HepG2 (cell line): ENCODE data around the gene CALR. TPM values are rescaled to one million over a fixed set of nuclear protein-coding genes. Genes with fewer than 3 reads are reported as not detected.

ENCODE experiments used
- ATAD3A ChIP-seq: sonication (generic); formaldehyde crosslinking; IDR thresholded peaks from 2 replicates; pipeline ENCODE4 v1.4.0; 2020; ENCODE audit warnings: missing genetic modification reagents
- FOSL2 ChIP-seq: sonication (generic); formaldehyde crosslinking; IDR thresholded peaks from 2 replicates; pipeline ENCODE4 v1.4.0; 2020; ENCODE audit warnings: missing genetic modification reagents
- KDM4B ChIP-seq: sonication (generic); formaldehyde crosslinking; IDR thresholded peaks from 2 replicates; pipeline ENCODE4 v1.4.0; 2020; ENCODE audit warnings: missing genetic modification reagents
- KLF13 ChIP-seq: sonication (generic); formaldehyde crosslinking; IDR thresholded peaks from 2 replicates; pipeline ENCODE4 v1.4.0; 2020; ENCODE audit warnings: mild to moderate bottlenecking, missing genetic modification reagents
- MAFG ChIP-seq: sonication (generic); formaldehyde crosslinking; IDR thresholded peaks from 2 replicates; pipeline ENCODE4 v1.5.1; 2020; ENCODE audit warnings: mild to moderate bottlenecking, missing genetic modification reagents
- MED8 ChIP-seq: sonication (generic); formaldehyde crosslinking; IDR thresholded peaks from 2 replicates; pipeline ENCODE4 v1.8.1; 2023; ENCODE audit warnings: mild to moderate bottlenecking, missing genetic modification reagents; ENCODE audit not compliant: insufficient replicate concordance
- MEIS2 ChIP-seq: sonication (generic); formaldehyde crosslinking; IDR thresholded peaks from 2 replicates; pipeline ENCODE4 v1.9.0; 2021; ENCODE audit warnings: mild to moderate bottlenecking, missing genetic modification reagents
- PAXIP1 ChIP-seq: sonication (generic); formaldehyde crosslinking; conservative IDR thresholded peaks from 2 replicates; pipeline ENCODE4 v1.4.0; 2020; ENCODE audit warnings: mild to moderate bottlenecking, missing genetic modification reagents, moderate library complexity
- PLSCR1 ChIP-seq: sonication (generic); formaldehyde crosslinking; IDR thresholded peaks from 2 replicates; pipeline ENCODE4 v1.5.0; 2020; ENCODE audit warnings: missing genetic modification reagents, mild to moderate bottlenecking, borderline replicate concordance
- PREB ChIP-seq: sonication (generic); formaldehyde crosslinking; IDR thresholded peaks from 2 replicates; pipeline ENCODE4 v1.4.0; 2020; ENCODE audit warnings: missing genetic modification reagents
- SRSF4 ChIP-seq: fragments of 200-400 bp; formaldehyde crosslinking; IDR thresholded peaks from one replicate; pipeline ENCODE4 v1.6.1; 2018; ENCODE audit warnings: mild to moderate bottlenecking, low read depth, low read length, moderate library complexity; ENCODE audit not compliant: poor library complexity, severe bottlenecking
- YY1 ChIP-seq: IDR thresholded peaks from 2 replicates; pipeline ENCODE4 v1.6.1; 2011; ENCODE audit warnings: low read length, low read depth, moderate library complexity, mild to moderate bottlenecking; ENCODE audit not compliant: insufficient read depth, insufficient replicate concordance
- ZBTB14 ChIP-seq: sonication (generic); formaldehyde crosslinking; IDR thresholded peaks from 2 replicates; pipeline ENCODE4 v1.4.0; 2020; ENCODE audit warnings: missing genetic modification reagents
- ZNF367 ChIP-seq: sonication (generic); formaldehyde crosslinking; IDR thresholded peaks from 2 replicates; pipeline ENCODE4 v1.4.0; 2020; ENCODE audit warnings: missing genetic modification reagents, borderline replicate concordance
- ZNF430 ChIP-seq: sonication (generic); formaldehyde crosslinking; IDR thresholded peaks from 2 replicates; pipeline ENCODE4 v1.9.0; 2021; ENCODE audit warnings: mild to moderate bottlenecking, missing genetic modification reagents
- ZNF512 ChIP-seq: sonication (generic); formaldehyde crosslinking; IDR thresholded peaks from 2 replicates; pipeline ENCODE4 v1.4.0; 2020; ENCODE audit warnings: mild to moderate bottlenecking, missing genetic modification reagents
- ZNF513 ChIP-seq: sonication (generic); formaldehyde crosslinking; conservative IDR thresholded peaks from 2 replicates; pipeline ENCODE4 v1.5.0; 2020; ENCODE audit warnings: missing genetic modification reagents
- ZNF780A ChIP-seq: sonication (generic); formaldehyde crosslinking; IDR thresholded peaks from 2 replicates; pipeline ENCODE4 v1.8.0; 2022; ENCODE audit warnings: mild to moderate bottlenecking, missing genetic modification reagents, moderate library complexity
- polyA plus RNA-seq, 8 experiments: library from polyadenylated mRNA; depleted of rRNA in 3 of 8; stranded (reverse) in 7 of 8; unstranded in 1 of 8; fragments of >200 nt; fragmentation: Illumina TruSeq in 4 of 8; extraction: Trizol in 4 of 8; gene quantifications; 2 replicates each; pipeline versions ENCODE4 v1.2.1 to v1.2.3, GENCODE V29; 2011 to 2016; ENCODE audit warnings: low read depth in 4 of 8, missing spikeins in 1 of 8, mixed read lengths in 1 of 8; ENCODE audit not compliant: insufficient read depth in 1 of 8
- total RNA-seq, 5 experiments: library from RNA; depleted of rRNA; stranded (reverse); fragments of >200 nt; fragmentation: Illumina TruSeq; extraction: Trizol; gene quantifications; 2 replicates each; pipeline ENCODE4 v1.2.3, GENCODE V29; 2016; ENCODE audit warnings: low read depth in 1 of 5

The CALR gene
- total and polyA plus RNA-seq, 2 of the 13 experiments (the other 11 are each of a cell fraction or from before 2014, with no cell fraction given): 898 to 934 TPM

- TF ChIP-seq ZNF513 (CRISPR knock-in tag) (no peak), ATAD3A (CRISPR knock-in tag) (no peak), FOSL2 (peak; percentile 51; the same call in 1 of the 2 replicates), PREB (no peak), PLSCR1 (CRISPR knock-in tag) (peak; percentile 49; the same call in 1 of the 2 replicates), MEIS2 (0 out of 2 replicates have a peak, but pooled peaks have one; percentile 15), KDM4B (CRISPR knock-in tag) (peak; percentile 50; the same call in 1 of the 2 replicates), MAFG (no peak), ZNF430 (CRISPR knock-in tag) (no peak), ZNF367 (CRISPR knock-in tag) (0 out of 2 replicates have a peak, but pooled peaks have one; percentile 58), PAXIP1 (CRISPR knock-in tag) (peak; percentile 47; the same call in 1 of the 2 replicates), KLF13 (peak; percentile 49; the same call in 1 of the 2 replicates), ZNF512 (CRISPR knock-in tag) (0 out of 2 replicates have a peak, but pooled peaks have one; percentile 56), ZBTB14 (CRISPR knock-in tag) (no peak), MED8 (peak; percentile 67), YY1 (peak; percentile 100), SRSF4 (no peak), ZNF780A (CRISPR knock-in tag) (no peak; the same call in 1 of the 2 replicates)
These were observed 4.9 kb upstream of the CALR start, which contains the start of gene FARSA (continued) for GRCh38 chr19:12933287-12934072.
